ENCODE measurements around the gene CNTNAP2.

Gene CNTNAP2

GRCh38 chr7:148223738-148224137 lies 2107.1 kb downstream of the CNTNAP2 start:
- Histone ChIP-seq H3K4me1 (ENCODE audit: insufficient read depth, low read length) (no peaks in the 10 kb centered on the region), H3K36me3 (ENCODE audit: insufficient read depth, low read depth, low read length) (no peaks in the 10 kb centered on the region)

DNA sequence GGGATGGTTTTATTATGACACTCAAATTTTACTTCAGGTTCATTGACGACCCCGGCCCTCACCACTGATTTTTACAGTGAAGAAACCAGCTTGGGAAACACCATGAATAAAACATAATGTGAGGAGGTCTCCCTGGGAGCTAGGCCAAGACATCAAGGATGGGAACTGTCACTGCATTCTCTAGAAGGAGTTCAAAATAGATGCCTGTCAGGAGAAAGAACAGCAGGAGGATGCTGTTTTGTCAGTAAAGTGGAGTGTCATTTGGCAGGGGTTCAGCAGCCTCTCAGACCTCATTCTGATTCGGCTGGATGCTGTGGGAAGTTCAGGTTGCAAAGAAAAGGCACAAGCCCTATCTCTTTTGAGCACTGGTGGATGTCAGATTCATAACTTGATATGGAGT lies 2113.7 kb downstream of the CNTNAP2 start:
- H3K27me3 ChIP-seq (ENCODE audit: insufficient read depth, low read length), result no peaks in the 10 kb centered on the region
- H3K4me3 ChIP-seq (ENCODE audit: low read length), result no peak overlapping the region
- no peaks in the 10 kb centered on the region for H3K36me3 ChIP-seq (ENCODE audit: insufficient read depth, low read depth, low read length)
- no peak overlapping the region for H3K27ac ChIP-seq (ENCODE audit: low read length)
- no peak overlapping the region for H3K9ac ChIP-seq (ENCODE audit: low read depth, low read length)
- H3K4me1 ChIP-seq (ENCODE audit: insufficient read depth, low read length), result no peaks in the 10 kb centered on the region
- H3K9me3 ChIP-seq (ENCODE audit: insufficient read depth, low read depth, low read length), result no peaks in the 10 kb centered on the region

More at GRCh38 chr7:148223738-148224137, 2107.1 kb downstream of the CNTNAP2 start:
- Histone ChIP-seq H3K9me3 (ENCODE audit: insufficient read depth, low read depth, low read length) (no peaks in the 10 kb centered on the region), H3K27me3 (ENCODE audit: insufficient read depth, low read length) (no peaks in the 10 kb centered on the region), H3K27ac (ENCODE audit: low read length) (no peak overlapping the region), H3K4me3 (ENCODE audit: low read length) (no peak overlapping the region), H3K9ac (ENCODE audit: low read depth, low read length) (no peak overlapping the region)

DNA sequence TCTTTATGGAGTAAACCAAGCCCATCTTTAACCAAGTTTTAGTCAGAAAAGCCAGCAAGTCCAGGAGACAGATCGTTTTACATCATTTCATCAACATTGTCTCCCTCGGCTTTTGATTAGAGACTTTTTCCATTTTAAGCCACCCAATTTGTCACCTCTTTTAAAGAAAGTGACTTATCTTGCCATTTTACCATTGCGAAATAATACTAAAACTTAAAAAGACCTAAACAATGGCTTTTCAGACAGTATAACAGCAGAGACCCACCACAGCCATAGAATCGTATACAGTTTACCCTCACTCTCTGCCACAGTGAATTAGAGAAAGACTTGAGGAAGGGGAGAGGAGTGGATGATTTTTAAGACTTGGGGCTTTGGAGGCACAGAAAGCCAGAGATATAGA lies 2114.3 kb downstream of the CNTNAP2 start:
- H3K27me3 ChIP-seq (ENCODE audit: insufficient read depth, low read length), result no peaks in the 10 kb centered on the region
- no peaks in the 10 kb centered on the region for H3K9me3 ChIP-seq (ENCODE audit: insufficient read depth, low read depth, low read length)
- no peak overlapping the region for H3K4me3 ChIP-seq (ENCODE audit: low read length)
- H3K4me1 ChIP-seq (ENCODE audit: insufficient read depth, low read length), result no peaks in the 10 kb centered on the region
- no peaks in the 10 kb centered on the region for H3K36me3 ChIP-seq (ENCODE audit: insufficient read depth, low read depth, low read length)
- H3K27ac ChIP-seq (ENCODE audit: low read length), result no peak overlapping the region
- H3K9ac ChIP-seq (ENCODE audit: low read depth, low read length), result no peak overlapping the region

DNA sequence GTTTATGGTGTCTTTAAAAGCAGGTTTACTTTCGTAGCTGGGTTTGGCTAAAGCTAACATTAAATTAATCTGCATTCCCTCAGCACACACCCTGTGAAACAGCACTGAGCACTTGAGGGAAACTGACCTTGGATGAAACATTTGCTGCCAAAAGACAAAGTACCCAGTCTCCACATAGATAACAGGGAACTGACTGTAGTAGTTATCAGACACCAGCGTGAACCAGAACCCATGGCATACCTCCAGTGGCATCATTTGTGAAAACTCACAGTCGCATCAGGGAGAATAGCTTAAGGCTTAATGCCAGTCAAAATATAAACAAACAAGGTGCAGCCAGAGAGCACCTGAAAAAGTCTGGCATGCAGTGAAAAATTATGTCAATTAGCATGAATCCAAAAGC lies 2116.2 kb downstream of the CNTNAP2 start:
- Histone ChIP-seq H3K4me1 (ENCODE audit: insufficient read depth, low read length) (no peaks in the 10 kb centered on the region), H3K4me3 (ENCODE audit: low read length) (no peak overlapping the region; the same call in 1 of the 2 replicates), H3K27me3 (ENCODE audit: insufficient read depth, low read length) (no peaks in the 10 kb centered on the region), H3K27ac (ENCODE audit: low read length) (no peak overlapping the region), H3K36me3 (ENCODE audit: insufficient read depth, low read depth, low read length) (no peaks in the 10 kb centered on the region), H3K9ac (ENCODE audit: low read depth, low read length) (no peak overlapping the region), H3K9me3 (ENCODE audit: insufficient read depth, low read depth, low read length) (no peaks in the 10 kb centered on the region)

DNA sequence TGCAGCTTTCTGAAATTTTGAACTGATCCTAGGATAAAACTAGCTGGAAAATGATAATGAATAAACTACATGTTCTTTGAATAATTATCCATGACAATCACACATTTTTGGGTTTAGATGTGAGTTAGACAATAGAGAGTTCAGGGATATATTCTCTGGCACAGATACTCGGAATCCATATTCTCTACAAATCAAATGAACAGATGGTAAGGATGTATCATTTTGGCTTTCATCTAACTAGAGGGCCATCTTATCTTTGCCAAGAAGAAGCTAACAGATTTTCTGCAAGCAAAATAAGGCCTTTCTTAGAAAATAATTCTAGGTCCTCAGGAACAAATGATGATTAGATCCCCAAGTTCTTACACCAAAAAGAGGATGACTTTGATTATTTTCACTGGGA lies 2118.1 kb downstream of the CNTNAP2 start:
- H3K36me3 ChIP-seq (ENCODE audit: insufficient read depth, low read depth, low read length), result no peaks in the 10 kb centered on the region
- H3K27ac ChIP-seq (ENCODE audit: low read length), result no peak overlapping the region
- H3K4me3 ChIP-seq (ENCODE audit: low read length), result no peak overlapping the region
- H3K27me3 ChIP-seq (ENCODE audit: insufficient read depth, low read length), result no peaks in the 10 kb centered on the region
- H3K9ac ChIP-seq (ENCODE audit: low read depth, low read length), result no peak overlapping the region
- H3K4me1 ChIP-seq (ENCODE audit: insufficient read depth, low read length), result no peaks in the 10 kb centered on the region
- no peaks in the 10 kb centered on the region for H3K9me3 ChIP-seq (ENCODE audit: insufficient read depth, low read depth, low read length)

DNA sequence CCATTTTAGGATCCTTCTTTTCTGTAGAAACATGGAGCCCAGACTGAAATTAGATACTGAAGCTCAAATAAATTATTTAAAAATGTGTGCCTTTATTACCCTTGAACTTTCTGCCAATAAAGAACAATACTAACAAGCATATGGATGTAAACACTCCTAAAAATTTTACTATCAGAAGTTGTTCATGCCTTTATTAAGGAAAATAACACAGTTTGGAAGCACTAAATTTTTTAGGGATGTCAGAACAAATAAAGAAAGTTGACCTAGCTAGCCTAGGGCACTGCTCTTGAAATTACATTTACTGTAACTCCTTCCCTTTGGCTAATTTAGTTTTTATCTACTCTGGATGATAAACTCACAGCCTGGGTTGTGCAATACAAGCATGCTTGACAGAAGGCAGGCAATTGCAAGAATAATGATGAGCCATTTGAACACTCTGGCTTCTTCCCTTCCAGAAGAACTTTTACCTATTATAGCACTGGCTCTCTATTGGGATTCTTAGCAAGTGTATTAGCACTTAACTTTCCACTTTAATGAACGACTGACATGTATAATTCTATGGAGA lies 2122.2 kb downstream of the CNTNAP2 start:
- H3K4me1 ChIP-seq (ENCODE audit: insufficient read depth, low read length), result peaks cover 4% of the 10 kb centered on the region; the same call in 1 of the 2 replicates
- no peaks in the 10 kb centered on the region for H3K9me3 ChIP-seq (ENCODE audit: insufficient read depth, low read depth, low read length)
- no peaks in the 10 kb centered on the region for H3K36me3 ChIP-seq (ENCODE audit: insufficient read depth, low read depth, low read length)
- H3K27ac ChIP-seq (ENCODE audit: low read length), result no peak overlapping the region
- H3K4me3 ChIP-seq (ENCODE audit: low read length), result no peak overlapping the region
- no peak overlapping the region for H3K9ac ChIP-seq (ENCODE audit: low read depth, low read length)
- no peaks in the 10 kb centered on the region for H3K27me3 ChIP-seq (ENCODE audit: insufficient read depth, low read length)

DNA sequence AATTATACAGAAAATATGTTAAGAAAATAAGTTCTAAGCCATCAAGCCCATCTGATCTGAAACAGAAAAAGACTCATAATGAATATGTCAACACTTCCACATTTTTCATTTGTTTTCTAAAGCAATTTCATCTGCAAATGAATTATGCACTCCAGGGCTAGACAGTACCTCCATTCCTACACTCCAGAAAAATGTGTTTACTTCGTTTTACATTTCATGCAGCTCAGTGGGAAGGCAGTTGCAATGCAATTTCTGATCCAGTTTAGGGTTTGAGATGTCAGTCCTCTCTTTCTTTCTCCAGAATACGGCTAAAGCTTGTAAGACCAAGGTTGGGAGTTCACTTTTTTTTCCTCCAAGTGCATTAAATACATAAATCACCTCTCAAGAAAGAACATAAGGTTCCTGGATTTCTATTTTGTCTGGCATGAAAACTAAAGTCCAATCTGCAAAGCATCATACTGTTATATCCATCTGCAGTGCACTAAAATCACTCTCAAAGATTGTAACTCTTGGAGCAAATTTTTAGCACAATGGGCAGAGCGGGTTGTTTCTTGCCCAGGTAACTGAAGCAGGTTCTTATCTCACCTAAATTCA lies 2125.2 kb downstream of the CNTNAP2 start:
- Histone ChIP-seq H3K27ac (ENCODE audit: low read length) (no peak overlapping the region), H3K4me3 (ENCODE audit: low read length) (no peak overlapping the region), H3K4me1 (ENCODE audit: insufficient read depth, low read length) (peaks cover 4% of the 10 kb centered on the region; the same call in 1 of the 2 replicates), H3K9ac (ENCODE audit: low read depth, low read length) (no peak overlapping the region), H3K36me3 (ENCODE audit: insufficient read depth, low read depth, low read length) (no peaks in the 10 kb centered on the region), H3K27me3 (ENCODE audit: insufficient read depth, low read length) (no peaks in the 10 kb centered on the region), H3K9me3 (ENCODE audit: insufficient read depth, low read depth, low read length) (no peaks in the 10 kb centered on the region)

GRCh38 chr7:148242294-148242821 lies 2125.8 kb downstream of the CNTNAP2 start:
- Histone ChIP-seq H3K4me3 (ENCODE audit: low read length) (no peak overlapping the region; the same call in 1 of the 2 replicates), H3K27me3 (ENCODE audit: insufficient read depth, low read length) (no peaks in the 10 kb centered on the region), H3K36me3 (ENCODE audit: insufficient read depth, low read depth, low read length) (no peaks in the 10 kb centered on the region), H3K9me3 (ENCODE audit: insufficient read depth, low read depth, low read length) (no peaks in the 10 kb centered on the region), H3K9ac (ENCODE audit: low read depth, low read length) (no peak overlapping the region), H3K4me1 (ENCODE audit: insufficient read depth, low read length) (peaks cover 4% of the 10 kb centered on the region; the same call in 1 of the 2 replicates), H3K27ac (ENCODE audit: low read length) (no peak overlapping the region)

DNA sequence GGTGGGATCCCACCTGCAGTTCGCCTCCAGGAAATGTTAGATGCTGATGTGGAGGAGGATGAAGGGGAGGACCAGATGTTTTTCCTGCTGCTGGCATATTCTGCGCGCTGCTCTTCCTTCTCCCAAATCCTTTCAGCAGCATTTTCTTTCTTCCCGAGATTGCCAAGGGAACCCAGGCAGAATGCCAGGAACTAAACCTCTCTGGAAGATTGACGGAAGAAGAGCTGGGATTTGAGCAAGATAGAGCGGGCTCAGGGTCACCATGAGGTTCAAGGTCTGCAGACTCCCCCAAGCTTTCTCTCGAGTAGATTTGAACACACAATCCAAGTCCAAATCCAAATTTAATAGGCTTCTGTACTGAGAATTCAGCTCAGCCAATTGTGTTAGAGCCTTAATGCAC lies 2128.8 kb downstream of the CNTNAP2 start:
- Histone ChIP-seq H3K27me3 (ENCODE audit: insufficient read depth, low read length) (no peaks in the 10 kb centered on the region), H3K4me3 (ENCODE audit: low read length) (no peak overlapping the region), H3K9ac (ENCODE audit: low read depth, low read length) (no peak overlapping the region), H3K4me1 (ENCODE audit: insufficient read depth, low read length) (peaks cover 4% of the 10 kb centered on the region; the same call in 1 of the 2 replicates), H3K36me3 (ENCODE audit: insufficient read depth, low read depth, low read length) (no peaks in the 10 kb centered on the region), H3K27ac (ENCODE audit: low read length) (no peak overlapping the region), H3K9me3 (ENCODE audit: insufficient read depth, low read depth, low read length) (peaks cover 7% of the 10 kb centered on the region)

GRCh38 chr7:148253629-148254028 lies 2137.0 kb downstream of the CNTNAP2 start:
- no peak overlapping the region for H3K4me3 ChIP-seq (ENCODE audit: low read length)

GRCh38 chr7:148255333-148255732 lies 2138.7 kb downstream of the CNTNAP2 start:
- Histone ChIP-seq H3K9ac (ENCODE audit: low read depth, low read length) (no peak overlapping the region), H3K4me3 (ENCODE audit: low read length) (no peak overlapping the region), H3K36me3 (ENCODE audit: insufficient read depth, low read depth, low read length) (no peaks in the 10 kb centered on the region), H3K27ac (ENCODE audit: low read length) (no peak overlapping the region), H3K27me3 (ENCODE audit: insufficient read depth, low read length) (no peaks in the 10 kb centered on the region), H3K9me3 (ENCODE audit: insufficient read depth, low read depth, low read length) (peaks cover 24% of the 10 kb centered on the region), H3K4me1 (ENCODE audit: insufficient read depth, low read length) (no peaks in the 10 kb centered on the region)

More at GRCh38 chr7:148253629-148254028, 2137.0 kb downstream of the CNTNAP2 start:
- Histone ChIP-seq H3K9ac (ENCODE audit: low read depth, low read length) (no peak overlapping the region), H3K27me3 (ENCODE audit: insufficient read depth, low read length) (no peaks in the 10 kb centered on the region), H3K27ac (ENCODE audit: low read length) (no peak overlapping the region), H3K36me3 (ENCODE audit: insufficient read depth, low read depth, low read length) (no peaks in the 10 kb centered on the region), H3K4me1 (ENCODE audit: insufficient read depth, low read length) (no peaks in the 10 kb centered on the region), H3K9me3 (ENCODE audit: insufficient read depth, low read depth, low read length) (peaks cover 30% of the 10 kb centered on the region)

- no peak overlapping the region for H3K27ac ChIP-seq (ENCODE audit: low read length)
- H3K9me3 ChIP-seq (ENCODE audit: insufficient read depth, low read depth, low read length), result peaks cover 13% of the 10 kb centered on the region; the same call in 1 of the 2 replicates
- no peak overlapping the region for H3K4me3 ChIP-seq (ENCODE audit: low read length)
- H3K4me1 ChIP-seq (ENCODE audit: insufficient read depth, low read length), result no peaks in the 10 kb centered on the region
- no peaks in the 10 kb centered on the region for H3K27me3 ChIP-seq (ENCODE audit: insufficient read depth, low read length)
- H3K9ac ChIP-seq (ENCODE audit: low read depth, low read length), result no peak overlapping the region
- no peaks in the 10 kb centered on the region for H3K36me3 ChIP-seq (ENCODE audit: insufficient read depth, low read depth, low read length)
These were observed 2139.8 kb downstream of the CNTNAP2 start for GRCh38 chr7:148256433-148256832.
